Measurements from ENCODE around the gene ANKRD11. TPM values are rescaled to one million over a fixed set of nuclear protein-coding genes. Genes with fewer than 3 reads are reported as not detected.

The ANKRD11 gene
- total and polyA plus RNA-seq, 7 donors: 30.6 to 161 (median 42.8) TPM

GRCh38 chr16:89324056-89325010 is 166.0 kb downstream of the ANKRD11 start:
- Histone ChIP-seq H3K27ac (peak overlapping the region; percentile 77 to 88 (median 79)), H3K4me1 (peaks cover 0 to 82% (median 76%) of the 10 kb centered on the region in 4 donors), H3K9me3 (no peaks in the 10 kb centered on the region), H3K4me3 (no peak overlapping the region), H3K27me3 (no peaks in the 10 kb centered on the region), H3K36me3 (no peaks in the 10 kb centered on the region)
- no peak for TF ChIP-seq POLR2AphosphoS5 (IDR thresholded peaks at IDR 0.05)
- no peak for TF ChIP-seq EP300 (IDR thresholded peaks at IDR 0.05)
- no peak for TF ChIP-seq POLR2A (IDR thresholded peaks at IDR 0.05)
- TF ChIP-seq, protein P1, sequence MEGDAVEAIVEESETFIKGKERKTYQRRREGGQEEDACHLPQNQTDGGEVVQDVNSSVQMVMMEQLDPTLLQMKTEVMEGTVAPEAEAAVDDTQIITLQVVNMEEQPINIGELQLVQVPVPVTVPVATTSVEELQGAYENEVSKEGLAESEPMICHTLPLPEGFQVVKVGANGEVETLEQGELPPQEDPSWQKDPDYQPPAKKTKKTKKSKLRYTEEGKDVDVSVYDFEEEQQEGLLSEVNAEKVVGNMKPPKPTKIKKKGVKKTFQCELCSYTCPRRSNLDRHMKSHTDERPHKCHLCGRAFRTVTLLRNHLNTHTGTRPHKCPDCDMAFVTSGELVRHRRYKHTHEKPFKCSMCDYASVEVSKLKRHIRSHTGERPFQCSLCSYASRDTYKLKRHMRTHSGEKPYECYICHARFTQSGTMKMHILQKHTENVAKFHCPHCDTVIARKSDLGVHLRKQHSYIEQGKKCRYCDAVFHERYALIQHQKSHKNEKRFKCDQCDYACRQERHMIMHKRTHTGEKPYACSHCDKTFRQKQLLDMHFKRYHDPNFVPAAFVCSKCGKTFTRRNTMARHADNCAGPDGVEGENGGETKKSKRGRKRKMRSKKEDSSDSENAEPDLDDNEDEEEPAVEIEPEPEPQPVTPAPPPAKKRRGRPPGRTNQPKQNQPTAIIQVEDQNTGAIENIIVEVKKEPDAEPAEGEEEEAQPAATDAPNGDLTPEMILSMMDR (IDR thresholded peaks at IDR 0.05): no peak
- DNase-seq: peak; percentile 60
- 83 to 90% methylated on average over 32 of the region's 32 CpGs for WGBS, 2 donors
- intact Hi-C loops (cut with DNase I): no loop called here

- peak overlapping the region; percentile 15 to 88 (median 78) for H3K27ac ChIP-seq
- TF ChIP-seq POLR2AphosphoS5 (IDR thresholded peaks at IDR 0.05): no peak
- TF ChIP-seq, protein P1 (IDR thresholded peaks at IDR 0.05): no peak
- TF ChIP-seq EP300 (IDR thresholded peaks at IDR 0.05): no peak
- TF ChIP-seq POLR2A (IDR thresholded peaks at IDR 0.05): no peak
These were observed 167.0 kb downstream of the ANKRD11 start for GRCh38 chr16:89323120-89323960.

GRCh38 chr16:89322321-89323119 is 167.8 kb downstream of the ANKRD11 start:
- intact Hi-C loops (cut with DNase I): no loop called here
- no peaks in the 10 kb centered on the region for H3K27me3 ChIP-seq
- TF ChIP-seq POLR2AphosphoS5 (IDR thresholded peaks at IDR 0.05) (no peak), EP300 (IDR thresholded peaks at IDR 0.05) (no peak), POLR2A (IDR thresholded peaks at IDR 0.05) (no peak)
- TF ChIP-seq, protein P1 (IDR thresholded peaks at IDR 0.05): no peak
- peak; percentile 88 for DNase-seq
- H3K9me3 ChIP-seq: no peaks in the 10 kb centered on the region
- no peaks in the 10 kb centered on the region for H3K36me3 ChIP-seq
- WGBS, 2 donors: 65 to 67% methylated on average over 19 of the region's 19 CpGs
- peaks cover 0 to 95% (median 87%) of the 10 kb centered on the region in 4 donors for H3K4me1 ChIP-seq
- peak overlapping the region; percentile 43 to 88 (median 64) for H3K27ac ChIP-seq
- no peak overlapping the region for H3K4me3 ChIP-seq

More at GRCh38 chr16:89323120-89323960, 167.0 kb downstream of the ANKRD11 start:
- Histone ChIP-seq H3K4me1 (peaks cover 0 to 87% (median 83%) of the 10 kb centered on the region in 4 donors), H3K27me3 (no peaks in the 10 kb centered on the region), H3K36me3 (no peaks in the 10 kb centered on the region), H3K4me3 (no peak overlapping the region), H3K9me3 (no peaks in the 10 kb centered on the region)
- WGBS, 2 donors: 82 to 88% methylated on average over 25 to 26 of the region's 26 CpGs
- intact Hi-C loops (cut with DNase I): no loop called here
- DNase-seq: peak; percentile 58
